ENCODE results near the gene IRF5. TPM values are rescaled to one million over a fixed set of nuclear protein-coding genes. Genes with fewer than 3 reads are reported as not detected.

IRF5 gene
- total RNA-seq, 2 experiments from 2014 or later = 8.2 to 21.9 TPM

DNA sequence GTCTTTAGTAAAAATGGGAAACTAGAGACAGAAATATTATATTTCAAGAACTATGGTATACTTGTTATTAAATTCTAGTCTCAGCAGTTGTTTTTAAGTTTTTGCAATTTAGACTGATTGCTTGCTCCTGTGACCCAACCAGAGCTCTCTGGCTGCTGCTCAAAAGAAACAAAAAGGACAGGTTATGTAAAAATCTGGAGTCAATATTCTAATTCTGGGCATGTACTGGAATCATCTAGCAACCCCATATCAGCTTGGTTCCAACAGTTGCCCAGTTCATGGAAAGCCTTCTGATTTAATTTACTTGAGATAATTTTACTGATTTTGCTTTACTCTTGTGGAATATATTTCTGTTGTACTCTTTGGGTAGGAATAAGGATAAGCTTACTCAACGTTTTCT lies 37.5 kb upstream of the IRF5 start:
- Histone ChIP-seq H3K4me2 (ENCODE audit: low read length) (no peak overlapping the region), H3K4me3 (ENCODE audit: low read depth, low read length, poor library complexity, severe bottlenecking) (no peak overlapping the region), H3K9me2 (ENCODE audit: insufficient read depth, low read length) (no peaks in the 10 kb centered on the region), H3K36me3 (ENCODE audit: insufficient read depth, low read length) (no peaks in the 10 kb centered on the region), H3K27ac (ENCODE audit: low read depth, low read length, poor library complexity, severe bottlenecking) (no peak overlapping the region), H3K79me2 (ENCODE audit: insufficient read depth, low read depth, low read length) (no peaks in the 10 kb centered on the region), H4K20me1 (ENCODE audit: insufficient read depth, low read length) (no peaks in the 10 kb centered on the region), H2AFZ (ENCODE audit: low read length) (no peak overlapping the region), H3K4me1 (ENCODE audit: insufficient read depth, low read length, poor library complexity, severe bottlenecking) (peaks cover 5% of the 10 kb centered on the region), H3K9me3 (ENCODE audit: low read length) (peaks cover 22% of the 10 kb centered on the region)
- ChIA-PET POLR2A (interaction anchor here (0.7 kb wide), 1 partner anchor 1314 kb away, joined by 3 read pairs; no protein-coding TSS in a partner anchor), CTCF (ENCODE audit: unreplicated experiment) (no interaction called here)
- TF ChIP-seq, protein P1, sequence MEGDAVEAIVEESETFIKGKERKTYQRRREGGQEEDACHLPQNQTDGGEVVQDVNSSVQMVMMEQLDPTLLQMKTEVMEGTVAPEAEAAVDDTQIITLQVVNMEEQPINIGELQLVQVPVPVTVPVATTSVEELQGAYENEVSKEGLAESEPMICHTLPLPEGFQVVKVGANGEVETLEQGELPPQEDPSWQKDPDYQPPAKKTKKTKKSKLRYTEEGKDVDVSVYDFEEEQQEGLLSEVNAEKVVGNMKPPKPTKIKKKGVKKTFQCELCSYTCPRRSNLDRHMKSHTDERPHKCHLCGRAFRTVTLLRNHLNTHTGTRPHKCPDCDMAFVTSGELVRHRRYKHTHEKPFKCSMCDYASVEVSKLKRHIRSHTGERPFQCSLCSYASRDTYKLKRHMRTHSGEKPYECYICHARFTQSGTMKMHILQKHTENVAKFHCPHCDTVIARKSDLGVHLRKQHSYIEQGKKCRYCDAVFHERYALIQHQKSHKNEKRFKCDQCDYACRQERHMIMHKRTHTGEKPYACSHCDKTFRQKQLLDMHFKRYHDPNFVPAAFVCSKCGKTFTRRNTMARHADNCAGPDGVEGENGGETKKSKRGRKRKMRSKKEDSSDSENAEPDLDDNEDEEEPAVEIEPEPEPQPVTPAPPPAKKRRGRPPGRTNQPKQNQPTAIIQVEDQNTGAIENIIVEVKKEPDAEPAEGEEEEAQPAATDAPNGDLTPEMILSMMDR (conservative IDR thresholded peaks at IDR 0.05; ENCODE audit: low read length) = no peak
- no peak for DNase-seq (ENCODE audit: low spot score)
- intact Hi-C loops (cut with micrococcal nuclease; ENCODE audit: unreplicated experiment) = loop anchor here (5.0 kb wide), 1 partner anchor 312 kb away; no protein-coding TSS in a partner anchor
- no TSS peak for BruUV-seq (replicated peaks)

GRCh38 chr7:128902761-128903585 lies 34.8 kb upstream of the IRF5 start:
- no peak for DNase-seq (ENCODE audit: low spot score)
- intact Hi-C loops (cut with micrococcal nuclease; ENCODE audit: unreplicated experiment) = loop anchor here (5.0 kb wide), 1 partner anchor 309 kb away; no protein-coding TSS in a partner anchor
- H3K79me2 ChIP-seq (ENCODE audit: insufficient read depth, low read depth, low read length) = no peaks in the 10 kb centered on the region
- CTCF ChIA-PET (ENCODE audit: unreplicated experiment) = no interaction called here
- BruUV-seq (replicated peaks) = no TSS peak
- no peak overlapping the region for H3K4me3 ChIP-seq (ENCODE audit: low read depth, low read length, poor library complexity, severe bottlenecking)
- peaks cover 5% of the 10 kb centered on the region for H3K4me1 ChIP-seq (ENCODE audit: insufficient read depth, low read length, poor library complexity, severe bottlenecking)
- H3K4me2 ChIP-seq (ENCODE audit: low read length) = no peak overlapping the region
- no peak overlapping the region for H3K27ac ChIP-seq (ENCODE audit: low read depth, low read length, poor library complexity, severe bottlenecking)
- H3K36me3 ChIP-seq (ENCODE audit: insufficient read depth, low read length) = no peaks in the 10 kb centered on the region
- H3K9me3 ChIP-seq (ENCODE audit: low read length) = peaks cover 22% of the 10 kb centered on the region
- no peak overlapping the region for H2AFZ ChIP-seq (ENCODE audit: low read length)
- POLR2A ChIA-PET = no interaction called here
- H3K9me2 ChIP-seq (ENCODE audit: insufficient read depth, low read length) = no peaks in the 10 kb centered on the region
- TF ChIP-seq EZH2phosphoT487 (IDR thresholded peaks at IDR 0.05; ENCODE audit: borderline replicate concordance, low read depth, low read length) = no peak
- TF ChIP-seq, protein P1 (conservative IDR thresholded peaks at IDR 0.05; ENCODE audit: low read length) = no peak
- no peaks in the 10 kb centered on the region for H4K20me1 ChIP-seq (ENCODE audit: insufficient read depth, low read length)

All from OCI-LY7 (cell line).